Natural killer cell (primary cell): ENCODE results near the gene WDR44. TPM values are rescaled to one million over a fixed set of nuclear protein-coding genes. Genes with fewer than 3 reads are reported as not detected.
"Not testable (repeated sequence)": the region's sequence is repeated elsewhere in the genome, so short reads cannot be mapped to it uniquely, and the experiment has no call there.

ENCODE experiments used
- ATAC-seq, 3 donors: fragments of 150-1000 bp in 2 of 3; fragments of 200-7000 bp in 1 of 3; cut with Tn5 transposase; 1 replicate in 1 of 3; 2 replicates in 2 of 3; pipeline ENCODE4 v1.10.0; 2021; ENCODE audit warnings: mild to moderate bottlenecking in 2 of 3, moderate library complexity in 2 of 3
- DNase-seq, 2 donors: peaks; one replicate each; pipeline versions ENCODE4 v3.0.0 to v3.0.0-alpha.2; 2013 to 2021; ENCODE audit warnings: mixed read lengths in 1 of 2
- H3K27ac ChIP-seq: one replicate; pipeline ENCODE4 v1.5.1; 2013; ENCODE audit warnings: mild to moderate bottlenecking, low read length
- H3K27me3 ChIP-seq: one replicate; pipeline ENCODE4 v1.6.1; 2013; ENCODE audit warnings: low read length; ENCODE audit not compliant: control insufficient read depth, insufficient read depth
- H3K36me3 ChIP-seq: one replicate; pipeline ENCODE4 v1.6.1; 2013; ENCODE audit warnings: low read length; ENCODE audit not compliant: control insufficient read depth, insufficient read depth
- H3K4me1 ChIP-seq: one replicate; pipeline ENCODE4 v1.6.1; 2013; ENCODE audit warnings: low read length; ENCODE audit not compliant: control insufficient read depth, insufficient read depth
- H3K4me3 ChIP-seq: one replicate; pipeline ENCODE4 v1.5.1; 2013; ENCODE audit warnings: low read length
- H3K9me3 ChIP-seq: one replicate; pipeline ENCODE4 v1.6.1; 2013; ENCODE audit warnings: low read length; ENCODE audit not compliant: control insufficient read depth, insufficient read depth
- H3K27ac Mint-ChIP-seq, 2 donors: one replicate each; pipeline ENCODE4 v1.8.0; 2022; ENCODE audit warnings: mild to moderate bottlenecking in 2 of 2, mixed read lengths in 2 of 2, moderate library complexity in 1 of 2
- H3K27me3 Mint-ChIP-seq, 2 donors: one replicate each; pipeline ENCODE4 v1.8.0; 2022; ENCODE audit warnings: low read depth in 2 of 2, mixed read lengths in 2 of 2
- H3K36me3 Mint-ChIP-seq: one replicate; pipeline ENCODE4 v1.8.0; 2022; ENCODE audit warnings: mixed read lengths
- H3K4me1 Mint-ChIP-seq, 2 donors: one replicate each; pipeline ENCODE4 v1.8.0; 2022; ENCODE audit warnings: mixed read lengths in 2 of 2
- H3K4me3 Mint-ChIP-seq: one replicate; pipeline ENCODE4 v1.8.0; 2022; ENCODE audit warnings: mild to moderate bottlenecking, moderate library complexity, mixed read lengths
- H3K9me3 Mint-ChIP-seq, 2 donors: one replicate each; pipeline ENCODE4 v1.8.0; 2022; ENCODE audit warnings: mixed read lengths in 2 of 2
- WGBS: methylation state at CpG from one replicate; pipeline ENCODE4 v1.1.7; 2013; ENCODE audit warnings: missing lambda C conversion rate; ENCODE audit not compliant: insufficient coverage; 5-methylcytosine and 5-hydroxymethylcytosine counted together
- intact Hi-C: fragments of 100-400 bp; cut with micrococcal nuclease; formaldehyde crosslinking; loops from one replicate; pipeline ENCODE4 v1.14.2; 2022
- total RNA-seq, 4 donors: library from RNA; stranded (reverse); fragments of 120-200 nt in 1 of 4; gene quantifications; one replicate each; pipeline versions ENCODE4 v1.2.3 to v1.2.4, GENCODE V29; 2013 to 2022
- TF ChIP-seq, protein P1 (sequence below): fragments of 200-600 bp; IDR thresholded peaks from one replicate; pipeline ENCODE4 v1.8.0; 2022; ENCODE audit warnings: antibody characterized with exemption

Gene WDR44
- 10 to 100 TPM; 14.6 to 17.5 (median 16.0) TPM for total RNA-seq
- total RNA-seq (2013), result 25.9 TPM

DNA sequence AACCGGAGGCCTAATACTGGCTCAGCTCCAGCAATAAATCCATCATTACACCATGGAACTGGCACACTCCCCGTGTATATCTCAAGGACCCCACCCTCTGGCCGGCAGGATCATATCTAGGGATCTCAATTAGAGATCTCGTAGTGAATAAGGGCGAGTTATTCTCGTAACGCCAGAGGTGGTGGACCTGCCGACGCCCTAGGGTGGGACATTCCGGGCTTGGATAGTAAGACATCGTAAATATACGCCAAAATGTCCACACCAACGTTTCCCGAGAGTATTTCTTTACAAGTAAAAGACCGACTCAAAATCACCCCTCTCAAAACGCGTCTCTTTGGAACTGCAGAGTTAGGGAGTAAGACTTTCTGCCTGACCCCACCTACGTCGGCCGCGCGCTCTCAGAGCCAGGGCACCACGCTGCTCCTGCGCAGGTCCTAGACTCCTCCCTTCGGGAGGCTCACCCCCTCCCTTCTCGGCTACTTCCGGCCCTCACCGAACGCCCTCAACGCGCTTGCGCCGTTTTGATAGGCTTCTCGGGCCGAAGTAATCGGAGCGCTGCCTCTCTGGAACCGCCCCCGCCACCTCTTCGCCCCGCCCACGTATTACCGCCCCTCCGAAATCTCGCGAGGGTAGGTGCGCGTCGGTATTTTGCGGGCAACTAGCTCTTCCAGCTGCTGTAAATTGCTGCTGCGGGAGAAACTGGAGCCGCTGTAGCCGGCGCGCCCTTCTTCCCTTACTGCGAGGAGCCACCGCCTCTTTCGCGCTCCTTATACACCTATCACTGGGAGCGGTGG lies at the start of gene WDR44:
TSS of gene WDR44 (plus strand) at position 643 of the 794 bp plus-strand sequence. CDS start 398 bp downstream, outside the sequence.
- TF ChIP-seq, protein P1, sequence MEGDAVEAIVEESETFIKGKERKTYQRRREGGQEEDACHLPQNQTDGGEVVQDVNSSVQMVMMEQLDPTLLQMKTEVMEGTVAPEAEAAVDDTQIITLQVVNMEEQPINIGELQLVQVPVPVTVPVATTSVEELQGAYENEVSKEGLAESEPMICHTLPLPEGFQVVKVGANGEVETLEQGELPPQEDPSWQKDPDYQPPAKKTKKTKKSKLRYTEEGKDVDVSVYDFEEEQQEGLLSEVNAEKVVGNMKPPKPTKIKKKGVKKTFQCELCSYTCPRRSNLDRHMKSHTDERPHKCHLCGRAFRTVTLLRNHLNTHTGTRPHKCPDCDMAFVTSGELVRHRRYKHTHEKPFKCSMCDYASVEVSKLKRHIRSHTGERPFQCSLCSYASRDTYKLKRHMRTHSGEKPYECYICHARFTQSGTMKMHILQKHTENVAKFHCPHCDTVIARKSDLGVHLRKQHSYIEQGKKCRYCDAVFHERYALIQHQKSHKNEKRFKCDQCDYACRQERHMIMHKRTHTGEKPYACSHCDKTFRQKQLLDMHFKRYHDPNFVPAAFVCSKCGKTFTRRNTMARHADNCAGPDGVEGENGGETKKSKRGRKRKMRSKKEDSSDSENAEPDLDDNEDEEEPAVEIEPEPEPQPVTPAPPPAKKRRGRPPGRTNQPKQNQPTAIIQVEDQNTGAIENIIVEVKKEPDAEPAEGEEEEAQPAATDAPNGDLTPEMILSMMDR, result no peak
- no peaks in the 10 kb centered on the region for H3K9me3 Mint-ChIP-seq
- H3K36me3 Mint-ChIP-seq, result no peaks in the 10 kb centered on the region
- ATAC-seq (peak; percentile 91 to 98 (median 96)), DNase-seq (peak; percentile 89 to 96)
- H3K27me3 ChIP-seq, result no peaks in the 10 kb centered on the region
- peak within 1 kb of the TSS; percentile 96 for H3K4me3 ChIP-seq
- H3K27ac ChIP-seq, result peak within 1 kb of the TSS; percentile 94
- H3K9me3 ChIP-seq, result no peaks in the 10 kb centered on the region
- intact Hi-C loops, result no loop called here
- no peaks in the 10 kb centered on the region for H3K36me3 ChIP-seq
- no peaks in the 10 kb centered on the region for H3K27me3 Mint-ChIP-seq
- H3K4me3 Mint-ChIP-seq, result peak within 1 kb of the TSS; percentile 99
- peaks cover 36 to 42% of the 10 kb centered on the region in 2 donors for H3K4me1 Mint-ChIP-seq
- peak within 1 kb of the TSS; percentile 94 to 99 for H3K27ac Mint-ChIP-seq
- peaks cover 4% of the 10 kb centered on the region for H3K4me1 ChIP-seq
- under 1% methylated on average over 57 of the region's 60 CpGs for WGBS

GRCh38 chrX:118305827-118306226 lies 40.1 kb upstream of the WDR44 start:
- ATAC-seq, H3K9me3 ChIP-seq, H3K4me1 Mint-ChIP-seq, H3K27me3 ChIP-seq, H3K9me3 Mint-ChIP-seq, H3K4me1 ChIP-seq, H3K36me3 ChIP-seq, H3K27ac Mint-ChIP-seq, H3K27me3 Mint-ChIP-seq, intact Hi-C loops, H3K4me3 Mint-ChIP-seq, H3K4me3 ChIP-seq, H3K27ac ChIP-seq, DNase-seq: not testable (repeated sequence)
- no CpG with 5 or more reads among the region's 2 CpGs for WGBS
- H3K36me3 Mint-ChIP-seq, result peaks cover 10% of the 10 kb centered on the region

GRCh38 chrX:118315529-118315928 lies 30.4 kb upstream of the WDR44 start:
- H3K27ac Mint-ChIP-seq, result no peak overlapping the region
- 83% methylated on average over 2 of the region's 2 CpGs for WGBS
- no peak overlapping the region for H3K4me3 Mint-ChIP-seq
- Histone ChIP-seq H3K4me1 (no peaks in the 10 kb centered on the region), H3K4me3 (no peak overlapping the region), H3K27me3 (no peaks in the 10 kb centered on the region), H3K36me3 (no peaks in the 10 kb centered on the region), H3K27ac (no peak overlapping the region), H3K9me3 (no peaks in the 10 kb centered on the region)
- no peaks in the 10 kb centered on the region for H3K36me3 Mint-ChIP-seq
- no peaks in the 10 kb centered on the region for H3K9me3 Mint-ChIP-seq
- TF ChIP-seq, protein P1, result no peak
- peaks cover 8 to 11% of the 10 kb centered on the region in 2 donors for H3K27me3 Mint-ChIP-seq
- no peak for DNase-seq
- intact Hi-C loops, result no loop called here
- no peaks in the 10 kb centered on the region for H3K4me1 Mint-ChIP-seq
- no peak for ATAC-seq

- no peaks in the 10 kb centered on the region for H3K4me1 Mint-ChIP-seq
- no peaks in the 10 kb centered on the region for H3K9me3 Mint-ChIP-seq
- no peaks in the 10 kb centered on the region for H3K36me3 Mint-ChIP-seq
- ATAC-seq, result no peak
- Histone ChIP-seq H3K36me3 (no peaks in the 10 kb centered on the region), H3K27me3 (no peaks in the 10 kb centered on the region), H3K27ac (no peak overlapping the region), H3K9me3 (no peaks in the 10 kb centered on the region), H3K4me1 (no peaks in the 10 kb centered on the region), H3K4me3 (no peak overlapping the region)
- H3K4me3 Mint-ChIP-seq, result no peak overlapping the region
- no peak for DNase-seq
- TF ChIP-seq, protein P1, result no peak
- intact Hi-C loops, result no loop called here
- WGBS, result 94% methylated on average over 4 of the region's 4 CpGs
- no peak overlapping the region for H3K27ac Mint-ChIP-seq
- H3K27me3 Mint-ChIP-seq, result peaks cover 0 to 3% of the 10 kb centered on the region in 2 donors
Observed at GRCh38 chrX:118324588-118324987, 21.3 kb upstream of the WDR44 start.
